GM18508 (cell line): ENCODE data around the gene THBS1.

Experiments used
- ATAC-seq: cut with Tn5 transposase; IDR thresholded peaks from one replicate; pipeline ENCODE4 v1.9.1; 2021; ENCODE audit warnings: moderate number of reproducible peaks; ENCODE audit not compliant: insufficient read depth, unreplicated experiment

Gene THBS1

GRCh38 chr15:39587731-39588530, 7.1 kb downstream of the THBS1 start:
- no peak for ATAC-seq

- ATAC-seq, result no peak
Observed at GRCh38 chr15:39588531-39589192, 7.8 kb downstream of the THBS1 start.

GRCh38 chr15:39589193-39589814, 8.4 kb downstream of the THBS1 start:
- ATAC-seq, result no peak

GRCh38 chr15:39589815-39590644, 9.2 kb downstream of the THBS1 start:
- ATAC-seq, result no peak

GRCh38 chr15:39591141-39591895, 10.4 kb downstream of the THBS1 start:
- ATAC-seq, result no peak

- no peak for ATAC-seq
Observed at GRCh38 chr15:39591896-39592315, 11.0 kb downstream of the THBS1 start.

- ATAC-seq, result no peak
Observed at GRCh38 chr15:39592500-39592899, 11.6 kb downstream of the THBS1 start.

- ATAC-seq, result no peak
Observed at GRCh38 chr15:39593071-39593655, 12.3 kb downstream of the THBS1 start.

GRCh38 chr15:39593656-39594445, 13.0 kb downstream of the THBS1 start:
- ATAC-seq, result no peak

GRCh38 chr15:39594446-39595337, 13.8 kb downstream of the THBS1 start:
- no peak for ATAC-seq

GRCh38 chr15:39595338-39596221, 14.7 kb downstream of the THBS1 start:
- ATAC-seq, result no peak

- ATAC-seq, result no peak
Observed at GRCh38 chr15:39596358-39597051, 15.6 kb downstream of the THBS1 start.

GRCh38 chr15:39597336-39597735, 16.5 kb downstream of the THBS1 start:
- no peak for ATAC-seq

- no peak for ATAC-seq
Observed at GRCh38 chr15:39597751-39598185, 16.9 kb downstream of the THBS1 start.

GRCh38 chr15:39598186-39598850, 17.4 kb downstream of the THBS1 start:
- no peak for ATAC-seq
